GM12872 (cell line): Measurements from ENCODE around the gene ZNF135.

Experiments
- TF ChIP-seq, protein P1 (sequence below): IDR thresholded peaks from 3 replicates; pipeline ENCODE4 v1.5.1; 2011; ENCODE audit warnings: low read depth, mild to moderate bottlenecking, low read length, moderate library complexity; ENCODE audit not compliant: insufficient read depth

ZNF135 gene

DNA sequence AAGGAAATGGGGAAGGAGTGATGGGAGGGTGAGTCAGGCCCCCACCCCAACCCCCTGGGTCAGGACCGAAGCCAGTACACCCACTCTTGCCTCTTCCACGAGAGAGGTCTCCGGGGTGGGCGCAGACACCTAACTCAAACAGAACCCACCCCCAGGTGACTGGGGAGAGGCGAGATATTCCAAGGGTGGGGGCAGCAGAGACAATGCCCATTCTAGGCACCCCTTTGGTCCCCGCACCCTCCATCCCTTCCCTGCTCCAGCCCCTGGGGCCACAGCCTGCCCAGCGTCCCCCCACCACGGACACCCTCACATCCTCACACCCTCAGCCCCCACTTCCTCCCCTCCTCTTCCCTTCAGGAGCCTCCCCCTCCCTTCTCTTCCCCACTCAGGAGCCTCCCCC lies 38.3 kb downstream of the ZNF135 start:
- TF ChIP-seq, protein P1, sequence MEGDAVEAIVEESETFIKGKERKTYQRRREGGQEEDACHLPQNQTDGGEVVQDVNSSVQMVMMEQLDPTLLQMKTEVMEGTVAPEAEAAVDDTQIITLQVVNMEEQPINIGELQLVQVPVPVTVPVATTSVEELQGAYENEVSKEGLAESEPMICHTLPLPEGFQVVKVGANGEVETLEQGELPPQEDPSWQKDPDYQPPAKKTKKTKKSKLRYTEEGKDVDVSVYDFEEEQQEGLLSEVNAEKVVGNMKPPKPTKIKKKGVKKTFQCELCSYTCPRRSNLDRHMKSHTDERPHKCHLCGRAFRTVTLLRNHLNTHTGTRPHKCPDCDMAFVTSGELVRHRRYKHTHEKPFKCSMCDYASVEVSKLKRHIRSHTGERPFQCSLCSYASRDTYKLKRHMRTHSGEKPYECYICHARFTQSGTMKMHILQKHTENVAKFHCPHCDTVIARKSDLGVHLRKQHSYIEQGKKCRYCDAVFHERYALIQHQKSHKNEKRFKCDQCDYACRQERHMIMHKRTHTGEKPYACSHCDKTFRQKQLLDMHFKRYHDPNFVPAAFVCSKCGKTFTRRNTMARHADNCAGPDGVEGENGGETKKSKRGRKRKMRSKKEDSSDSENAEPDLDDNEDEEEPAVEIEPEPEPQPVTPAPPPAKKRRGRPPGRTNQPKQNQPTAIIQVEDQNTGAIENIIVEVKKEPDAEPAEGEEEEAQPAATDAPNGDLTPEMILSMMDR, result no peak

DNA sequence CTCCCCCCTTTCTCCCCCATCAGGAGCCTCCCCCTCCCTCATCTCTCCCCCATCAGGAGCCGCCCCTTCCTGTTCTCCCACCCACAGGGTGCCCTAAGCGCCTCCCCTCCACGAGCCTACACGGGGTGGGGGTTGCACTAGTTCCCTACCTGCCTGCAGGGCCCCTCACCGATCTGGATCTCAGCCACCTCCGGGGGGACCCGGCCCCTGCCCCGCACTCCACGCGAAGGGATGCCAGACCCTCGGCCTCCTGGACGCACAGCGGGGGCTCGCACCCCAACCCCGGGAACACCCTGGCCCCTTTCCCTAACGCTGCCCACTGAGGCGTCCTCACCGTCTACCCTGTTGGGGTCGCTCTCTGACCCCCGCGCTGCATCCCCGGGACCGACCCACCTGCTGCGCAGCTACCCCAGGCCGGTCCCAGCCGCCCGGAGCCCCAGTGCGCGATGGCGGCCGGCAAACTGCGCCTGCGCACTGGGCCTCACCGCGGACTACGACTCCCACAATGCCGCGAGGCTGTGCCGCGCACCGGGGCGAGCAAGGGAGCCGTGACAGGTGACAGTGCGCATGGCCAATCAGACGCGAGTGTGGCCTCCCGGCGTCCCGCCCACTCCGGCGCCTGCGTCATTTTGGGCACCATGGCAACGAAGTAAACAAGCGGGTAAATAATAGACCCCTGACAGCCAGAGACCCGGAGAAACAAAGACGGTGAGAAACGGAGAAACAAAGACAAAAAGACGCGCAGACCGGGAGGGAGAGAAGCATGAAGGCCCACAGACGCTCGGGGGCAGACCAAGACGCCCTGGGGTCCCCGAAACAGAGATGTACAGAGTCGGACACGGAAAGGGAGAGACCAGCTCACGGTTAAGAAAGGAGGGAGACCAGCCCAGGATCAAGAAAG lies 38.9 kb downstream of the ZNF135 start, which contains the start of gene ZSCAN18:
TSS of gene ZSCAN18 (minus strand) at position 451 of the 901 bp plus-strand sequence. CDS start 7,964 bp downstream, outside the sequence.
- TF ChIP-seq, protein P1, result no peak

DNA sequence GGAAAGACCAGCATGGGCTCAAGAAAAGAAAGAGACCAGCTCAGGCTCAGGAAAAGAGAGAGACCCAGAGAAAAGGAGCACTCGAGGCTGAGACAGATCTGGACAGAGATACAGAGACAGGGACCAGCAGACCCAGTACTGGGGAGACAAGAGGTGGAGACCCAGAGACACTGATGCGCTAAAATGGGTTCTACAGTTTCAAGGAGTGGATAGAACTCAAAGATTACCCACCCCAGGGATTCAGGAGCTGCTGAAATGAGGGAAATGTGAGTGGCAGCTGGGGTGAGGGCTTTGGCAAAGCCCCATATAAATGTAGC lies 39.6 kb downstream of the ZNF135 start:
- TF ChIP-seq, protein P1, result no peak

DNA sequence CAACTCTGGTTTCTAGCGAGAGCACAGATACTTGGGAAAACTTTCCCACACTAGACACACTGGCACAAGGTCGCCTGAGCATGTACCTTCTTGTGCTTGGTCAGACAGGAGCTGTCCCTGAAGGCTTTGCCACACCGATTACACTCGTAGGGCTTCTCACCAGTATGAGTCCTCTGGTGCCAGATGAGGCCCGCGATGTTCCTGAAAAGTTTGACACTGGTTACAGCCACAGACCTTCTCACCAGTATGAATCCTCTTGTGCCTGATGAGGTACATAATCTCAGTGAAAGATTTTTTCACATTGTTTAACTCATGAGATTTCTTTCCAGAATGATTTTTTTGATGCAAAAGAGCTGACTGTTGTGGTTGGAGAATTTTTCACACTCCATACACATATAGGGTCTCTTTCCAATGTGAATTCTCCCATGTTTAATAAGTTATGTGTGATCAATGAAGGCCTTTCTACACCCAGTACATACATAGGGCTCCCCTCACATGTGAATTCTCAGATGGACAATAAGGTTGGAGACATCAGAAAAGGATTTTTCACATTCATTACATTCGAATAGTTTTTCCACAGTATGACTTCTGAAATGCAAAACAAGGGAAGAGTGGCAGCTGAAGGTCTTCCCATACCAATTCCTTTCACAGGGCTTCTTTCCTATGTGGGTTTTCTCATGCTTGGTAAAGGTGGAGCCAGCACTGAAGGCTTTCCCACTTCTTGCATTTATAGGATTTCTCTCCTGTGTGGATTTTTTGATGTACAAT lies 48.9 kb downstream of the ZNF135 start:
- TF ChIP-seq, protein P1, result no peak

DNA sequence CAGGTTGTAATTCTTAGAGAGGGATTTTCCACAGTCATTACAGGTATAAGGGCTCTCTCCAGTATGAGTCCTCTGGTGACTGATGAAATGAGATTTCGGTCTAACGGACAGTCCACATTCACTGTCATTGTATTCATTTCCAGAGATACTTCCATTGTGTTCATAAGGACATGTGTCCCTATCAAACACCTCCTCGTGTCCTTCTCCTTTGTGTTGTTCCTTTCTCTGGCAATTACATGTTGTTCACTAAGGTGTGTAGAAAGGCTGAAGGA lies 49.4 kb downstream of the ZNF135 start:
- TF ChIP-seq, protein P1, result no peak

DNA sequence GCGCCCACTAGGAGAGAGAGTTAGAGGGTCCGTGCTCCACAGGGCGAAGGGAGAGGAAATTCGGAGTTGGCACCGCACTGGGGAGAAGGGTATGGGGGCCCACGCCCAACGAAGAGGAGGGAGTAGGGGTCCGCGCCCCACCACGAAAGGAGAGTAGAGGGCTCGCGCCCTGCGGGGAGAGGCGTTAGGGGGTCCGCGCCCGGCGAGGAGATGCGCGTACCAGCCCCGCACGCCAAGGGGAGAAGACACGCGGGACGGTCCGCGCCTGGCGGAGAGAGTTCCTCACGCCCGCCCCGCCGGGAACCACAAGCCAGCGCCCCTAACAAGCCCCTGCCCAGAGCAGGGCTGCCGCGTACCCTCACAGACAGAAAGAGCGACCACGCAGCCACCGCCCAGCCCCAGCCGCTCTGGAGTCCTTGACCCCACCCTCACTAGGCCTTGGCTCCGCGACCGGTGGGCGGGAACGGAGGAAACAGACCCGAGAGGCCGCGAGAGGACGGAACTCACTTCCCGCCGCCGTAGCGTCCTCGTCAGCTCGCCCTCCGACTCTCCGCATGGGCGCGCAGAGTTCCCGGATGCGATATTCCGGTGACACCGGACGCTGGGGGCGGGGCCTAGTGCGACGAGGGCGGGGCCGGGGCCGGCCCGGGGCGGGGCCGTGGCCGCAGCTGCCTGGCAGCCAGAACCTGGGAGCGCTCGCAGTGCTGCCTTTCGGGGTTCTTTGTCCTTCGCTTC lies 58.9 kb downstream of the ZNF135 start:
- TF ChIP-seq, protein P1, result no peak
